DND-41 (cell line): ENCODE results near the gene CELA1.

Experiments
- ATAC-seq: fragments of 200-7000 bp; cut with Tn5 transposase; 3 replicates; pipeline ENCODE4 v1.9.1; 2021; ENCODE audit warnings: low read depth; ENCODE audit not compliant: insufficient read depth
- DNase-seq: peaks from one replicate; pipeline ENCODE4 v3.0.0-alpha.2; 2020
- H2AFZ ChIP-seq: 2 replicates; pipeline ENCODE4 v1.6.0; 2012; ENCODE audit warnings: low read depth, low read length
- H3K27ac ChIP-seq: 2 replicates; pipeline ENCODE4 v1.5.1; 2012; ENCODE audit warnings: low read length, inconsistent platforms
- H3K27me3 ChIP-seq: fragments of 200-600 bp; sonication (generic); 2 replicates; pipeline ENCODE4 v1.6.0; 2012; ENCODE audit warnings: low read length, mild to moderate bottlenecking, inconsistent platforms; ENCODE audit not compliant: insufficient read depth, poor library complexity
- H3K36me3 ChIP-seq: 2 replicates; pipeline ENCODE4 v1.5.1; 2012; ENCODE audit warnings: low read length, inconsistent platforms; ENCODE audit not compliant: insufficient read depth
- H3K4me1 ChIP-seq: 2 replicates; pipeline ENCODE4 v1.5.1; 2012; ENCODE audit warnings: mild to moderate bottlenecking, low read length; ENCODE audit not compliant: insufficient read depth
- H3K4me2 ChIP-seq: 2 replicates; pipeline ENCODE4 v1.6.0; 2012; ENCODE audit warnings: mild to moderate bottlenecking, moderate library complexity, low read length, inconsistent platforms; ENCODE audit not compliant: insufficient read depth
- H3K4me3 ChIP-seq, 2 experiments: fragments of 200-600 bp in 1 of 2; shearing (Covaris generic) in 1 of 2; 2 replicates each; pipeline ENCODE4 v1.5.1; 2012 to 2016; ENCODE audit warnings: inconsistent platforms in 2 of 2, low read length in 2 of 2, mild to moderate bottlenecking in 2 of 2, low read depth in 1 of 2, moderate library complexity in 1 of 2
- H3K79me2 ChIP-seq: 2 replicates; pipeline ENCODE4 v1.6.0; 2012; ENCODE audit warnings: low read length, inconsistent platforms; ENCODE audit not compliant: insufficient read depth
- H3K9ac ChIP-seq: 2 replicates; pipeline ENCODE4 v1.6.0; 2012; ENCODE audit warnings: low read depth, mild to moderate bottlenecking, inconsistent platforms, low read length, moderate library complexity
- H3K9me3 ChIP-seq: 2 replicates; pipeline ENCODE4 v1.5.1; 2012; ENCODE audit warnings: low read length, moderate library complexity, mild to moderate bottlenecking, inconsistent platforms; ENCODE audit not compliant: insufficient read depth, severe bottlenecking
- H4K20me1 ChIP-seq: 2 replicates; pipeline ENCODE4 v1.6.0; 2012; ENCODE audit warnings: low read length; ENCODE audit not compliant: insufficient read depth
- CTCF ChIP-seq: IDR thresholded peaks from 2 replicates; pipeline ENCODE4 v1.5.1; 2012; ENCODE audit warnings: borderline replicate concordance, low read length, moderate library complexity, mild to moderate bottlenecking; ENCODE audit not compliant: poor library complexity, severe bottlenecking; ENCODE audit errors: extremely low read depth
- EZH2 ChIP-seq: IDR thresholded peaks from 3 replicates; pipeline ENCODE4 v1.6.1; 2012; ENCODE audit warnings: borderline replicate concordance, low read depth, mild to moderate bottlenecking, moderate library complexity, low read length, inconsistent platforms; ENCODE audit not compliant: severe bottlenecking

CELA1 gene

GRCh38 chr12:51390457-51390856, 44.0 kb upstream of the CELA1 start:
- Histone ChIP-seq H3K9ac (peak overlapping the region; percentile 75), H3K79me2 (peaks cover 44% of the 10 kb centered on the region), H3K4me2 (peak overlapping the region; percentile 95), H4K20me1 (no peaks in the 10 kb centered on the region), H3K36me3 (0 out of 2 replicates have a peak, but pooled peaks cover 3% of the 10 kb centered on the region), H3K4me3 (peak overlapping the region; percentile 59 to 90; a peak in 3 of 4 replicates), H3K9me3 (no peaks in the 10 kb centered on the region), H3K27ac (peak overlapping the region; percentile 94), H2AFZ (peak overlapping the region; percentile 90), H3K4me1 (peaks cover 95% of the 10 kb centered on the region), H3K27me3 (no peaks in the 10 kb centered on the region)
- DNase-seq: peak; percentile 32
- no peak for ATAC-seq
- TF ChIP-seq CTCF (no peak), EZH2 (no peak)

GRCh38 chr12:51389302-51389999, 43.0 kb upstream of the CELA1 start:
- Histone ChIP-seq H3K36me3 (0 out of 2 replicates have a peak, but pooled peaks cover 3% of the 10 kb centered on the region), H3K27me3 (no peaks in the 10 kb centered on the region), H3K9me3 (no peaks in the 10 kb centered on the region), H3K4me2 (peak overlapping the region; percentile 57), H4K20me1 (no peaks in the 10 kb centered on the region), H2AFZ (no peak overlapping the region), H3K9ac (peak overlapping the region; percentile 17), H3K4me1 (peaks cover 95% of the 10 kb centered on the region), H3K4me3 (peak overlapping the region in 1 of 2 experiments; percentile 36; a peak in 2 of 4 replicates), H3K79me2 (peaks cover 48% of the 10 kb centered on the region), H3K27ac (peak overlapping the region; percentile 68)
- no peak for TF ChIP-seq CTCF
- TF ChIP-seq EZH2: no peak
- ATAC-seq (no peak), DNase-seq (peak; percentile 39)

- TF ChIP-seq CTCF (no peak), EZH2 (no peak)
- Histone ChIP-seq H3K36me3 (0 out of 2 replicates have a peak, but pooled peaks cover 3% of the 10 kb centered on the region), H3K79me2 (peaks cover 48% of the 10 kb centered on the region), H3K4me1 (peaks cover 95% of the 10 kb centered on the region), H3K27ac (peak overlapping the region; percentile 68), H3K27me3 (no peaks in the 10 kb centered on the region), H2AFZ (no peak overlapping the region), H3K9me3 (no peaks in the 10 kb centered on the region), H4K20me1 (no peaks in the 10 kb centered on the region), H3K4me3 (peak overlapping the region in 1 of 2 experiments; percentile 36; a peak in 1 of 4 replicates), H3K4me2 (peak overlapping the region; percentile 57), H3K9ac (peak overlapping the region; percentile 17; the same call in 1 of the 2 replicates)
- ATAC-seq (no peak), DNase-seq (no peak)
These were observed 42.4 kb upstream of the CELA1 start for GRCh38 chr12:51388846-51389245.
